Uterus (tissue), 4 donors: ENCODE data around the gene LTBP1. TPM values are rescaled to one million over a fixed set of nuclear protein-coding genes. Genes with fewer than 3 reads are reported as not detected.
"Not testable (repeated sequence)": the region's sequence is repeated elsewhere in the genome, so short reads cannot be mapped to it uniquely, and the experiment has no call there.

Experiments
- DNase-seq, 2 donors: peaks; one replicate each; pipeline ENCODE4 v3.0.0-alpha.2; 2019 to 2020
- H3K27ac ChIP-seq, 2 donors: fragments of 200-600 bp; sonication (generic); 1 replicate in 1 of 2; 2 replicates in 1 of 2; pipeline ENCODE4 v1.5.1; 2016 to 2018
- H3K27me3 ChIP-seq, 2 donors: fragments of 200-600 bp; sonication (generic); one replicate each; pipeline ENCODE4 v1.5.1; 2018 to 2019; ENCODE audit warnings: control low read depth in 1 of 2
- H3K36me3 ChIP-seq, 2 donors: fragments of 200-600 bp; sonication (generic); one replicate each; pipeline ENCODE4 v1.5.1; 2019; ENCODE audit warnings: control low read depth in 1 of 2
- H3K4me1 ChIP-seq, 2 donors: fragments of 200-600 bp; sonication (generic); one replicate each; pipeline ENCODE4 v1.5.1; 2018 to 2019; ENCODE audit warnings: control low read depth in 1 of 2
- H3K4me3 ChIP-seq, 2 donors: fragments of 200-600 bp; sonication (generic); 1 replicate in 1 of 2; 2 replicates in 1 of 2; pipeline ENCODE4 v1.5.1; 2018 to 2019; ENCODE audit warnings: mild to moderate bottlenecking in 1 of 2
- H3K9me3 ChIP-seq, 2 donors: fragments of 200-600 bp; sonication (generic); one replicate each; pipeline ENCODE4 v1.5.1; 2019; ENCODE audit warnings: control low read depth in 1 of 2
- CTCF ChIP-seq, 4 experiments: fragments of 200-600 bp in 2 of 4; fragments of 450-650 bp in 2 of 4; sonication (generic) in 2 of 4; IDR thresholded peaks; one replicate each; pipeline ENCODE4 v1.5.1; 2016 to 2019; ENCODE audit warnings: antibody characterized with exemption in 4 of 4, mild to moderate bottlenecking in 2 of 4, moderate library complexity in 1 of 4
- POLR2A ChIP-seq, 2 donors: fragments of 450-650 bp; IDR thresholded peaks; one replicate each; pipeline ENCODE4 v1.6.1; 2016; ENCODE audit warnings: antibody characterized with exemption in 2 of 2, mild to moderate bottlenecking in 1 of 2, moderate library complexity in 1 of 2
- intact Hi-C: fragments of 100-400 bp; cut with DNase I; formaldehyde crosslinking; loops from one replicate; pipeline ENCODE4 v1.15.1; 2023; ENCODE audit warnings: low total_unique reads
- total RNA-seq, 4 donors: library from RNA; depleted of rRNA in 3 of 4; stranded (reverse); fragments of >200 nt in 3 of 4; gene quantifications; one replicate each; pipeline versions ENCODE4 v1.1.0 to v1.2.4, GENCODE V29; 2014 to 2023
- donor health status: DM: yes; HTN: yes; CAD: no.

Gene LTBP1
- total RNA-seq, 4 donors from 2014 or later, result 72.5 to 322 (median 92.2) TPM

GRCh38 chr2:33436083-33436482, 489.3 kb downstream of the LTBP1 start:
- H3K27ac ChIP-seq, result peak overlapping the region in 1 of 2 donors; percentile 51
- no peaks in the 10 kb centered on the region for H3K36me3 ChIP-seq
- H3K9me3 ChIP-seq, result no peaks in the 10 kb centered on the region
- intact Hi-C loops, result no loop called here
- DNase-seq, result no peak
- no peak overlapping the region for H3K4me3 ChIP-seq
- TF ChIP-seq POLR2A (IDR thresholded peaks at IDR 0.05) (no peak), CTCF (IDR thresholded peaks at IDR 0.05) (no peak)
- no peaks in the 10 kb centered on the region for H3K4me1 ChIP-seq
- no peaks in the 10 kb centered on the region for H3K27me3 ChIP-seq

- H3K4me1 ChIP-seq, result no peaks in the 10 kb centered on the region
Measured at GRCh38 chr2:33437297-33437696, 490.5 kb downstream of the LTBP1 start.

GRCh38 chr2:33437815-33438214, 491.1 kb downstream of the LTBP1 start:
- intact Hi-C loops, result no loop called here
- no peaks in the 10 kb centered on the region for H3K4me1 ChIP-seq
- H3K27ac ChIP-seq, result peak overlapping the region in 1 of 2 donors; percentile 51
- H3K36me3 ChIP-seq, result no peaks in the 10 kb centered on the region
- H3K27me3 ChIP-seq, result no peaks in the 10 kb centered on the region
- no peak overlapping the region for H3K4me3 ChIP-seq
- H3K9me3 ChIP-seq, result no peaks in the 10 kb centered on the region
- no peak for DNase-seq
- TF ChIP-seq POLR2A (IDR thresholded peaks at IDR 0.05), result no peak
- no peak for TF ChIP-seq CTCF (IDR thresholded peaks at IDR 0.05)

More at GRCh38 chr2:33437297-33437696, 490.5 kb downstream of the LTBP1 start:
- H3K27ac ChIP-seq, result peak overlapping the region in 1 of 2 donors; percentile 51
- TF ChIP-seq CTCF (IDR thresholded peaks at IDR 0.05), result no peak
- TF ChIP-seq POLR2A (IDR thresholded peaks at IDR 0.05), result no peak
- H3K27me3 ChIP-seq, result no peaks in the 10 kb centered on the region
- intact Hi-C loops, result no loop called here
- no peaks in the 10 kb centered on the region for H3K36me3 ChIP-seq
- H3K9me3 ChIP-seq, result no peaks in the 10 kb centered on the region
- no peak overlapping the region for H3K4me3 ChIP-seq
- DNase-seq, result no peak

GRCh38 chr2:33441235-33441810, 494.6 kb downstream of the LTBP1 start:
- Histone ChIP-seq H3K36me3 (no peaks in the 10 kb centered on the region), H3K27me3 (no peaks in the 10 kb centered on the region), H3K27ac (no peak overlapping the region), H3K4me3 (no peak overlapping the region), H3K4me1 (no peaks in the 10 kb centered on the region), H3K9me3 (no peaks in the 10 kb centered on the region)
- TF ChIP-seq CTCF (IDR thresholded peaks at IDR 0.05) (peak; percentile 39 to 63 (median 48)), POLR2A (IDR thresholded peaks at IDR 0.05) (no peak)
- peak; percentile 36 to 40 for DNase-seq
- intact Hi-C loops, result no loop called here

- H3K27ac ChIP-seq, result peak overlapping the region in 1 of 2 donors; percentile 31
- intact Hi-C loops, DNase-seq, H3K27me3 ChIP-seq, H3K9me3 ChIP-seq, H3K36me3 ChIP-seq, H3K4me3 ChIP-seq, H3K4me1 ChIP-seq: not testable (repeated sequence)
Measured at GRCh38 chr2:33442052-33442451, 495.3 kb downstream of the LTBP1 start.
